BE2C (cell line): ENCODE measurements around the gene IQCE.

Source experiments
- DNase-seq: peaks from one replicate; pipeline ENCODE4 v3.0.0-alpha.2; 2020
- H3K27me3 ChIP-seq: fragments of 250-450 bp; sonication (Bioruptor Pico); 2 replicates; pipeline ENCODE4 v1.5.1; 2020; ENCODE audit warnings: mild to moderate bottlenecking
- H3K36me3 ChIP-seq: fragments of 250-450 bp; sonication (Bioruptor Pico); 2 replicates; pipeline ENCODE4 v1.5.1; 2020; ENCODE audit warnings: mild to moderate bottlenecking
- H3K4me1 ChIP-seq: fragments of 250-450 bp; sonication (Bioruptor Pico); 2 replicates; pipeline ENCODE4 v1.5.1; 2020
- H3K4me3 ChIP-seq: 2 replicates; pipeline ENCODE4 v1.5.1; 2011; ENCODE audit warnings: low read depth, low read length
- H3K9me3 ChIP-seq: fragments of 250-450 bp; sonication (Bioruptor Pico); 2 replicates; pipeline ENCODE4 v1.5.1; 2020
- CTCF ChIP-seq: IDR thresholded peaks from 2 replicates; pipeline ENCODE4 v1.5.1; 2012; ENCODE audit warnings: mild to moderate bottlenecking, low read depth, low read length

The IQCE gene

GRCh38 chr7:2577914-2578680 lies 19.3 kb downstream of the IQCE start:
- no peaks in the 10 kb centered on the region; the same call in 1 of the 2 replicates for H3K36me3 ChIP-seq

DNA sequence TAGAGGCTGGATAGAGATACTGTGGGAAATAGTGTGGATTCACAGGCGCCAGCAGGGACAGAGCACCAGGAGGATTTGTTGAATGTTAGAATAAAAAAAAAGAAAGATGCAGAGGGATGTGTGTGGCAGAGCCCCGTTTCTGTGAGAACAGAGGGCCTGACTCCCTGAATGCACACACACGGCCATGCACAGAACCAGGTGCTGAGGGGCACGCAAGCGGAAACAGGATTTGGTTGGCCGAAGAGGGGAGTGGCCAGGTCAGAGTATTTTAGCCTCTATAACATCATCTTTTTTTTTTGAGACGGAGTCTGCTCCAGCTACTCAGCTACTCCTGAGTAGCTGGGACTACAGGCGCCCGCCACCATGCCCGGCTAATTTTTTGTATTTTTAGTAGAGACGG lies 21.9 kb downstream of the IQCE start:
- no peak for TF ChIP-seq CTCF
- peaks cover 15% of the 10 kb centered on the region for H3K36me3 ChIP-seq
- H3K9me3 ChIP-seq: no peaks in the 10 kb centered on the region
- H3K27me3 ChIP-seq: no peaks in the 10 kb centered on the region
- no peak overlapping the region for H3K4me3 ChIP-seq
- no peaks in the 10 kb centered on the region for H3K4me1 ChIP-seq
- no peak for DNase-seq

More at GRCh38 chr7:2577914-2578680, 19.3 kb downstream of the IQCE start:
- no peak for DNase-seq
- no peaks in the 10 kb centered on the region for H3K4me1 ChIP-seq
- no peaks in the 10 kb centered on the region for H3K27me3 ChIP-seq
- H3K9me3 ChIP-seq: no peaks in the 10 kb centered on the region
- no peak overlapping the region for H3K4me3 ChIP-seq
- no peak for TF ChIP-seq CTCF

GRCh38 chr7:2582006-2582735 lies 23.4 kb downstream of the IQCE start:
- DNase-seq: no peak
- H3K4me3 ChIP-seq: no peak overlapping the region
- no peaks in the 10 kb centered on the region for H3K9me3 ChIP-seq
- H3K4me1 ChIP-seq: no peaks in the 10 kb centered on the region
- no peak for TF ChIP-seq CTCF
- H3K36me3 ChIP-seq: peaks cover 24% of the 10 kb centered on the region
- no peaks in the 10 kb centered on the region for H3K27me3 ChIP-seq

DNA sequence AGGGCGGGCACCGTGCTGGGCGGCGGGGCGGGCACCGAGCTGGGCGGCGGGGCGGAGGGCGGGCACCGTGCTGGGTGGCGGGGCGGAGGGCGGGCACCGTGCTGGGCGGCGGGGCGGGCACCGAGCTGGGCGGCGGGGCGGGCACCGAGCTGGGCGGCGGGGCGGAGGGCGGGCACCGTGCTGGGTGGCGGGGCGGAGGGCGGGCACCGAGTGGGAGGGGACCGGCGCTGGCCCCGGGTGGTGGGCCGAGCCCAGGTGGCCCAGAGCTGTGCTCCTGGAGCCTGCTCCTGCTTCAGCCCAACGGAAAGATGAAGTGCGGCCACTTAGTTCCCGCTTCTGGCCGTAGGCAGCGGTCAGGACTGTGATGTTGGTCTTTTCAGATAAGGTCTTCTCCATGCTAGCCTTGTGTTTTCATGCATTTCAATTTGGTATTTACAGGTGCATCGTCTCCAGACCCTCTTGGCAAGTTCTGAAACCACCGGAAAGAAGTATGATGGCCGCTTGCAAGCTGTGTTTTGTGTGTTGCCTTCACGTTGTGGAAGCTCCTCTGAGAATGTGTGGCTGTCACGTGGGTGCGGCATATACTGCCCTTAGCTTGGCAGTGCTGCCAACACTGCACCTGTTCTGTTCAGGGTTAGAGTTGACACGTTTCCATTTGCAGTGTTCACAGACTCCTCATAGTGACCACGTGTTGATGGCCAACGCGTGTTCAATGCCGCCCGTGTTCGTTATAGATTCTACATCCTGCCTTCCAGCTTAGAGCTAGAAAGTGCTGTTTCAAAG lies 25.2 kb downstream of the IQCE start:
- no peak for TF ChIP-seq CTCF
- Histone ChIP-seq H3K4me3 (no peak overlapping the region), H3K4me1 (no peaks in the 10 kb centered on the region), H3K27me3 (no peaks in the 10 kb centered on the region), H3K36me3 (peaks cover 24% of the 10 kb centered on the region), H3K9me3 (no peaks in the 10 kb centered on the region)
- no peak for DNase-seq

DNA sequence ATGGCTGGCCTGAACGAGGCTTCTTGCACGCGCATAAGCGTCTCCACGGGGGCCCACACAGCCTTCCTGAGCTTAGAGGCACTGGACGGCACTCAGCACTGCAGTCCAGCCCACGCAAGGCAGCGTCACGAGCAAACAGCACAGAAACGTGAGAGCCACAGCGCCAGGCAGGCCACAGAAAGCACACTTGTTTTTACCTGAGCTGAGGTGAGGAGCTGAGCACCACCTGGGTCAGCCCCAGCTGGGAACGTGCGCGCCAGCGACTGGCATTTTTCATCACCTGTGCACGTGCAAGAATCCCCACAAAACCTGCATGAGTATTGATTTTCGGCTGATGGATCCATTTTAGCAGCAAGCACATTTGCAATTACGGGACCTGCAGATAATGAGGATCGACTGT lies 26.7 kb downstream of the IQCE start:
- Histone ChIP-seq H3K27me3 (no peaks in the 10 kb centered on the region), H3K4me3 (no peak overlapping the region), H3K9me3 (no peaks in the 10 kb centered on the region), H3K4me1 (no peaks in the 10 kb centered on the region), H3K36me3 (peaks cover 25% of the 10 kb centered on the region)
- DNase-seq: no peak
- TF ChIP-seq CTCF: no peak
